22Rv1 (cell line): ENCODE results near the gene TEX11.

Source experiments
- ZFX ChIP-seq: fragments of 450-650 bp; IDR thresholded peaks from 2 replicates; pipeline ENCODE4 v1.6.1; 2017; ENCODE audit warnings: antibody characterized with exemption, borderline replicate concordance
- TF ChIP-seq, protein P1 (sequence below): fragments of 450-650 bp; IDR thresholded peaks from 2 replicates; pipeline ENCODE4 v1.5.1; 2017; ENCODE audit warnings: mild to moderate bottlenecking

DNA sequence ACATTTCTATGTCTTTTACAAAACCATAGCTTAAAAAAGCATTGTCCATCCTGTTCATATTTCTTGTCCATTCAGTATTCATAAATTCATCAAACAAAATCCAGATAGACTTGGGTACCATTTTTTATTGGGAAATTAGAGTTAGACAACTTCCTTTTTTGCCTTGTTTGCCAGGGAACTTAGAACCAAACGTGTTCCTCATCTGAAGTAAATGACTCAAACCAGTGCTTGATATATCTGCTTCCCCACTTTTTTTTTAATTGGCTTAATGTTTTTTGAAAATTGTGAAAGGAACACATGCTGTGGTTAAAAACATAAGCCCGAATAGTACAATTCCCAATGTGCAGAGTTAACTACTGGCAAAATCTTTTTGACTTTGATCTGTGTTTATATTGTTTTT lies 419.7 kb downstream of the TEX11 start:
- TF ChIP-seq, protein P1, sequence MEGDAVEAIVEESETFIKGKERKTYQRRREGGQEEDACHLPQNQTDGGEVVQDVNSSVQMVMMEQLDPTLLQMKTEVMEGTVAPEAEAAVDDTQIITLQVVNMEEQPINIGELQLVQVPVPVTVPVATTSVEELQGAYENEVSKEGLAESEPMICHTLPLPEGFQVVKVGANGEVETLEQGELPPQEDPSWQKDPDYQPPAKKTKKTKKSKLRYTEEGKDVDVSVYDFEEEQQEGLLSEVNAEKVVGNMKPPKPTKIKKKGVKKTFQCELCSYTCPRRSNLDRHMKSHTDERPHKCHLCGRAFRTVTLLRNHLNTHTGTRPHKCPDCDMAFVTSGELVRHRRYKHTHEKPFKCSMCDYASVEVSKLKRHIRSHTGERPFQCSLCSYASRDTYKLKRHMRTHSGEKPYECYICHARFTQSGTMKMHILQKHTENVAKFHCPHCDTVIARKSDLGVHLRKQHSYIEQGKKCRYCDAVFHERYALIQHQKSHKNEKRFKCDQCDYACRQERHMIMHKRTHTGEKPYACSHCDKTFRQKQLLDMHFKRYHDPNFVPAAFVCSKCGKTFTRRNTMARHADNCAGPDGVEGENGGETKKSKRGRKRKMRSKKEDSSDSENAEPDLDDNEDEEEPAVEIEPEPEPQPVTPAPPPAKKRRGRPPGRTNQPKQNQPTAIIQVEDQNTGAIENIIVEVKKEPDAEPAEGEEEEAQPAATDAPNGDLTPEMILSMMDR, result no peak
- no peak for TF ChIP-seq ZFX
